K562 (cell line): ENCODE measurements around the gene FIBP. TPM values are rescaled to one million over a fixed set of nuclear protein-coding genes. Genes with fewer than 3 reads are reported as not detected.

ENCODE experiments used
- ATF4 ChIP-seq: fragments of 450-650 bp; formaldehyde crosslinking; IDR thresholded peaks from 2 replicates; pipeline ENCODE4 v1.4.0; 2022; ENCODE audit warnings: mild to moderate bottlenecking, moderate library complexity
- FOXJ3 ChIP-seq: sonication (generic); formaldehyde crosslinking; IDR thresholded peaks from 2 replicates; pipeline ENCODE4 v1.4.0; 2020; ENCODE audit warnings: mild to moderate bottlenecking, missing genetic modification reagents
- FOXP4 ChIP-seq: sonication (generic); formaldehyde crosslinking; IDR thresholded peaks from 2 replicates; pipeline ENCODE4 v1.8.0; 2022; ENCODE audit warnings: mild to moderate bottlenecking, missing genetic modification reagents, borderline replicate concordance
- HDAC2 ChIP-seq: fragments of 450-650 bp; IDR thresholded peaks from 2 replicates; pipeline ENCODE4 v1.6.1; 2016; ENCODE audit warnings: mild to moderate bottlenecking
- HDGF ChIP-seq: fragments of 450-650 bp; IDR thresholded peaks from 2 replicates; pipeline ENCODE4 v1.6.1; 2016
- SIX5 ChIP-seq, 2 experiments: IDR thresholded peaks; 2 replicates each; pipeline ENCODE4 v1.6.1; 2011; ENCODE audit warnings: low read length in 2 of 2, borderline replicate concordance in 1 of 2, low read depth in 1 of 2, mild to moderate bottlenecking in 1 of 2, moderate library complexity in 1 of 2; ENCODE audit not compliant: insufficient read depth in 1 of 2
- ZNF551 ChIP-seq: fragments of 250-450 bp; sonication (Bioruptor Pico); IDR thresholded peaks from 2 replicates; pipeline ENCODE4 v1.5.0; 2021; ENCODE audit warnings: mild to moderate bottlenecking, moderate library complexity
- polyA plus RNA-seq, 8 experiments: library from polyadenylated mRNA; depleted of rRNA in 4 of 8; stranded (reverse) in 5 of 8; unstranded in 3 of 8; fragments of >200 nt; fragmentation: Nextera tagmentation in 2 of 8; fragmentation: Illumina TruSeq in 1 of 8; extraction: Ambion mirVana in 2 of 8; extraction: Trizol in 1 of 8; gene quantifications; 2 replicates each; pipeline versions ENCODE4 v1.2.1 to v1.2.3, GENCODE V29; 2011 to 2014; ENCODE audit warnings: inconsistent platforms in 1 of 8, missing spikeins in 1 of 8
- total RNA-seq, 7 experiments: library from RNA; depleted of rRNA in 6 of 7; stranded (reverse); fragments of >200 nt in 6 of 7; fragmentation: Illumina TruSeq in 2 of 7; extraction: Trizol in 2 of 7; gene quantifications; 2 replicates each; pipeline versions ENCODE4 v1.2.1 to v1.2.3, GENCODE V29; 2011 to 2021; ENCODE audit warnings: low replicate concordance in 1 of 7
- TF ChIP-seq, protein P1 (sequence below): fragments of 450-650 bp; formaldehyde crosslinking; IDR thresholded peaks from 2 replicates; pipeline ENCODE4 v1.4.0; 2022; ENCODE audit warnings: missing genetic modification characterization

FIBP gene
- total and polyA plus RNA-seq, 9 of the 15 experiments (the other 6 are each of a cell fraction or from before 2014, with no cell fraction given): 41.2 to 79.2 (median 48.6) TPM

DNA sequence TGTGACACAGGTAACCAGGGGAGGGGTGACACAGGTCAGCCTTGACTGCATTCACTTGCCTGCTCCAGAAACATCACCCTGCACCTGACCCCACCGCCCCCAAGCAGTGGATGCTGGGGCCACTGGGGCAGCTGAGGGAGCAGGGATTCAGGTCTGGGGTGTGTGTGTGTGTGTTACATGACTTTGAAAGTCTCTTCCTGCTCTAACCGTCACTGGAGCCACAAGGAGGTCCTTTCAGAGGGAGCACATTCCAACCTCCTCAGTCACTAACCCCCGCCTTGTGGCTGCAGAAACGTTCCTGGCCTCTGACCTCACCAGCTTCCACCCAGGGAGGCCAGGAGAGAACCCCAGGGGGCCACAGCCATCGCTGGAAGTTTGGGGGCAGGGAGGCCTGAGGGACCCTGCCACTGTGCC lies 14.8 kb upstream of the FIBP start (continued):
- TF ChIP-seq SIX5 (IDR thresholded peaks at IDR 0.05; ENCODE audit: borderline replicate concordance in 1 of 2, insufficient read depth in 1 of 2, low read depth in 1 of 2, low read length in 2 of 2) (no peak), HDAC2 (no peak), FOXJ3 (CRISPR knock-in tag) (no peak), FOXP4 (no peak), HDGF (no peak), ATF4 (CRISPR knock-in tag) (no peak), ZNF551 (CRISPR knock-in tag) (no peak)
- TF ChIP-seq, protein P1, sequence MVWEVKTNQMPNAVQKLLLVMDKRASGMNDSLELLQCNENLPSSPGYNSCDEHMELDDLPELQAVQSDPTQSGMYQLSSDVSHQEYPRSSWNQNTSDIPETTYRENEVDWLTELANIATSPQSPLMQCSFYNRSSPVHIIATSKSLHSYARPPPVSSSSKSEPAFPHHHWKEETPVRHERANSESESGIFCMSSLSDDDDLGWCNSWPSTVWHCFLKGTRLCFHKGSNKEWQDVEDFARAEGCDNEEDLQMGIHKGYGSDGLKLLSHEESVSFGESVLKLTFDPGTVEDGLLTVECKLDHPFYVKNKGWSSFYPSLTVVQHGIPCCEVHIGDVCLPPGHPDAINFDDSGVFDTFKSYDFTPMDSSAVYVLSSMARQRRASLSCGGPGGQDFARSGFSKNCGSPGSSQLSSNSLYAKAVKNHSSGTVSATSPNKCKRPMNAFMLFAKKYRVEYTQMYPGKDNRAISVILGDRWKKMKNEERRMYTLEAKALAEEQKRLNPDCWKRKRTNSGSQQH: no peak
- TF ChIP-seq, all 486 proteins: peak for 54
